HepG2 (cell line): ENCODE data around the gene NME4. TPM values are rescaled to one million over a fixed set of nuclear protein-coding genes. Genes with fewer than 3 reads are reported as not detected.

Source experiments
- CAMTA2 ChIP-seq: sonication (generic); formaldehyde crosslinking; IDR thresholded peaks from 2 replicates; pipeline ENCODE4 v1.4.0; 2020; ENCODE audit warnings: mild to moderate bottlenecking, missing genetic modification reagents, borderline replicate concordance
- HNRNPUL1 ChIP-seq: fragments of 200-400 bp; formaldehyde crosslinking; IDR thresholded peaks from 2 replicates; pipeline ENCODE4 v1.6.1; 2017; ENCODE audit warnings: low read depth, mild to moderate bottlenecking, low read length, moderate library complexity
- IKZF4 ChIP-seq: sonication (generic); formaldehyde crosslinking; IDR thresholded peaks from 2 replicates; pipeline ENCODE4 v1.5.1; 2020; ENCODE audit warnings: borderline replicate concordance, mild to moderate bottlenecking, low read depth, missing genetic modification reagents; ENCODE audit errors: not compliant biosample characterization
- IRF2 ChIP-seq: IDR thresholded peaks from 2 replicates; pipeline ENCODE4 v1.6.1; 2018; ENCODE audit warnings: missing genetic modification reagents, missing compliant biosample characterization
- KLF11 ChIP-seq: IDR thresholded peaks from 2 replicates; pipeline ENCODE4 v1.6.1; 2016; ENCODE audit warnings: missing compliant biosample characterization
- MZF1 ChIP-seq: sonication (generic); formaldehyde crosslinking; IDR thresholded peaks from 2 replicates; pipeline ENCODE4 v1.8.1; 2023; ENCODE audit warnings: mild to moderate bottlenecking, missing genetic modification reagents, borderline replicate concordance
- SP2 ChIP-seq: sonication (generic); formaldehyde crosslinking; IDR thresholded peaks from 2 replicates; pipeline ENCODE4 v1.5.1; 2020; ENCODE audit warnings: mild to moderate bottlenecking, missing genetic modification reagents
- ZNF207 ChIP-seq: fragments of 450-650 bp; IDR thresholded peaks from 2 replicates; pipeline ENCODE4 v1.6.1; 2016; ENCODE audit warnings: antibody characterized with exemption, borderline replicate concordance
- ZNF253 ChIP-seq: sonication (generic); formaldehyde crosslinking; IDR thresholded peaks from 2 replicates; pipeline ENCODE4 v1.8.0; 2022; ENCODE audit warnings: mild to moderate bottlenecking, missing genetic modification reagents, borderline replicate concordance
- ZNF354B ChIP-seq: sonication (generic); formaldehyde crosslinking; IDR thresholded peaks from 2 replicates; pipeline ENCODE4 v1.8.0; 2022; ENCODE audit warnings: mild to moderate bottlenecking, missing genetic modification reagents
- ZNF598 ChIP-seq: sonication (generic); formaldehyde crosslinking; IDR thresholded peaks from 2 replicates; pipeline ENCODE4 v1.5.1; 2020; ENCODE audit warnings: mild to moderate bottlenecking, missing genetic modification reagents, borderline replicate concordance
- ZSCAN31 ChIP-seq: sonication (generic); formaldehyde crosslinking; IDR thresholded peaks from 2 replicates; pipeline ENCODE4 v1.5.0; 2020; ENCODE audit warnings: low read depth, mild to moderate bottlenecking, missing genetic modification reagents
- polyA plus RNA-seq, 8 experiments: library from polyadenylated mRNA; depleted of rRNA in 3 of 8; stranded (reverse) in 7 of 8; unstranded in 1 of 8; fragments of >200 nt; fragmentation: Illumina TruSeq in 4 of 8; extraction: Trizol in 4 of 8; gene quantifications; 2 replicates each; pipeline versions ENCODE4 v1.2.1 to v1.2.3, GENCODE V29; 2011 to 2016; ENCODE audit warnings: low read depth in 4 of 8, missing spikeins in 1 of 8, mixed read lengths in 1 of 8; ENCODE audit not compliant: insufficient read depth in 1 of 8
- total RNA-seq, 5 experiments: library from RNA; depleted of rRNA; stranded (reverse); fragments of >200 nt; fragmentation: Illumina TruSeq; extraction: Trizol; gene quantifications; 2 replicates each; pipeline ENCODE4 v1.2.3, GENCODE V29; 2016; ENCODE audit warnings: low read depth in 1 of 5
- TF ChIP-seq, protein P1 (sequence below): IDR thresholded peaks from 2 replicates; pipeline ENCODE4 v1.6.1; 2016
- TF ChIP-seq, protein P2 (sequence below): IDR thresholded peaks from 2 replicates; pipeline ENCODE4 v1.6.1; 2016; ENCODE audit warnings: low read depth, control low read depth
- TF ChIP-seq, protein P3 (sequence below): conservative IDR thresholded peaks from 2 replicates; pipeline ENCODE4 v1.6.1; 2018; ENCODE audit warnings: missing genetic modification reagents
- TF ChIP-seq, protein P4 (sequence below): IDR thresholded peaks from 2 replicates; pipeline ENCODE4 v1.6.1; 2016; ENCODE audit warnings: mild to moderate bottlenecking
- TF ChIP-seq, protein P5 (sequence below): sonication (generic); formaldehyde crosslinking; IDR thresholded peaks from 2 replicates; pipeline ENCODE4 v1.4.0; 2020; ENCODE audit warnings: missing genetic modification reagents, borderline replicate concordance
- TF ChIP-seq, protein P6 (sequence below): sonication (generic); formaldehyde crosslinking; IDR thresholded peaks from 2 replicates; pipeline ENCODE4 v1.4.0; 2020; ENCODE audit warnings: missing genetic modification reagents; ENCODE audit errors: not compliant biosample characterization

Gene NME4
- total and polyA plus RNA-seq, 2 of the 13 experiments (the other 11 are each of a cell fraction or from before 2014, with no cell fraction given), result 121 to 263 TPM

DNA sequence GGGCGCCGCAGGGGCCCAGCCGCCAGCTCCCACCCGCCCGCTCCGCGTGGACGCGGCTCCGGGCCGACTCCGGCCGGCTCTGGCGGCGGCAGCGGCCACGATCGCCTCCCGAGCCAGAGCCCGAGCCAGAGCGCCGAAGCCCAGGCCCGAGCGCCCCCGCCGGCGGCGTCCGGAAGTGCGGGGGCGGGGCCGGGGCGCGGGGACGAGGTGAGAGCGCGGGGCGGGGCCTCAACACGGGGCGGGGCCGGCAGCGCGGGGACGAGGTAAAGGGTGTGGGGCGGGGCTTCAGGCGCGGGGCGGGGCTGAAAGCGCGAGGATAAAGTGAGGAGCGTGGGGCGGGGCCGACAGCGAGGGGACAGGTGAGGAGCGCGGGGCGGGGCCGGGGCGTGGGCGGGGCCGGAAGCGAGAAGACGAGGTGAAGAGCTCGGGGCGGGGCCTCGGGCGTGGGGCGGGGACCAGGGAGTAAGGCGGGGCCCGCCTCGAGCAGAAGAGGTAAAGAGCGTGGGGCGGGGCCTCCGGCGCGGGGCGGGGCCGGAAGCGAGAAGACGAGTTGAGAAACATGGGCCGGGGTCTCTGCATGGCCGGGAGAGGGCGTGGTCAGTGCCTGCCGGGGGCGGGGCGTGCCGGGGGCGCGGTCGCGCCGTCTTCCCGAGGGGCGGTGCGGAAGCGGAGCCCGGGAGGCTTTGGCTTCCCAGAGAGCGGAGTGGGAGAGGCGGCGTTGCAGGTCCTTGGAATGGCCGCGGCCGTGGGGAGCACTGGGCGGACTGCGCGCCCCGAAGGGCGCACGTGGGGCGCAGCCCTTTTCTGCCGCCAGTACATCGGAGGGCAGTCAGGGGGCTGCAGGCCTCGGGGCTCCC is 44.2 kb upstream of the NME4 start, which contains the start of gene AXIN1 (continued):
- no peak for TF ChIP-seq MZF1 (CRISPR knock-in tag)
- TF ChIP-seq, protein P1, sequence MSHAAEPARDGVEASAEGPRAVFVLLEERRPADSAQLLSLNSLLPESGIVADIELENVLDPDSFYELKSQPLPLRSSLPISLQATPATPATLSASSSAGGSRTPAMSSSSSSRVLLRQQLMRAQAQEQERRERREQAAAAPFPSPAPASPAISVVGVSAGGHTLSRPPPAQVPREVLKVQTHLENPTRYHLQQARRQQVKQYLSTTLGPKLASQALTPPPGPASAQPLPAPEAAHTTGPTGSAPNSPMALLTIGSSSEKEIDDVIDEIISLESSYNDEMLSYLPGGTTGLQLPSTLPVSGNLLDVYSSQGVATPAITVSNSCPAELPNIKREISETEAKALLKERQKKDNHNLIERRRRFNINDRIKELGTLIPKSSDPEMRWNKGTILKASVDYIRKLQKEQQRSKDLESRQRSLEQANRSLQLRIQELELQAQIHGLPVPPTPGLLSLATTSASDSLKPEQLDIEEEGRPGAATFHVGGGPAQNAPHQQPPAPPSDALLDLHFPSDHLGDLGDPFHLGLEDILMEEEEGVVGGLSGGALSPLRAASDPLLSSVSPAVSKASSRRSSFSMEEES (CRISPR knock-in tag), result 0 out of 2 replicates have a peak, but pooled peaks have one; percentile 12
- TF ChIP-seq IKZF4 (CRISPR knock-in tag), result no peak
- TF ChIP-seq, protein P2, sequence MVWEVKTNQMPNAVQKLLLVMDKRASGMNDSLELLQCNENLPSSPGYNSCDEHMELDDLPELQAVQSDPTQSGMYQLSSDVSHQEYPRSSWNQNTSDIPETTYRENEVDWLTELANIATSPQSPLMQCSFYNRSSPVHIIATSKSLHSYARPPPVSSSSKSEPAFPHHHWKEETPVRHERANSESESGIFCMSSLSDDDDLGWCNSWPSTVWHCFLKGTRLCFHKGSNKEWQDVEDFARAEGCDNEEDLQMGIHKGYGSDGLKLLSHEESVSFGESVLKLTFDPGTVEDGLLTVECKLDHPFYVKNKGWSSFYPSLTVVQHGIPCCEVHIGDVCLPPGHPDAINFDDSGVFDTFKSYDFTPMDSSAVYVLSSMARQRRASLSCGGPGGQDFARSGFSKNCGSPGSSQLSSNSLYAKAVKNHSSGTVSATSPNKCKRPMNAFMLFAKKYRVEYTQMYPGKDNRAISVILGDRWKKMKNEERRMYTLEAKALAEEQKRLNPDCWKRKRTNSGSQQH (CRISPR knock-in tag), result 0 out of 2 replicates have a peak, but pooled peaks have one; percentile 23
- TF ChIP-seq, protein P3, sequence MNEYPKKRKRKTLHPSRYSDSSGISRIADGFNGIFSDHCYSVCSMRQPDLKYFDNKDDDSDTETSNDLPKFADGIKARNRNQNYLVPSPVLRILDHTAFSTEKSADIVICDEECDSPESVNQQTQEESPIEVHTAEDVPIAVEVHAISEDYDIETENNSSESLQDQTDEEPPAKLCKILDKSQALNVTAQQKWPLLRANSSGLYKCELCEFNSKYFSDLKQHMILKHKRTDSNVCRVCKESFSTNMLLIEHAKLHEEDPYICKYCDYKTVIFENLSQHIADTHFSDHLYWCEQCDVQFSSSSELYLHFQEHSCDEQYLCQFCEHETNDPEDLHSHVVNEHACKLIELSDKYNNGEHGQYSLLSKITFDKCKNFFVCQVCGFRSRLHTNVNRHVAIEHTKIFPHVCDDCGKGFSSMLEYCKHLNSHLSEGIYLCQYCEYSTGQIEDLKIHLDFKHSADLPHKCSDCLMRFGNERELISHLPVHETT (CRISPR knock-in tag), result no peak
- TF ChIP-seq ZNF207, result no peak
- TF ChIP-seq, protein P4, sequence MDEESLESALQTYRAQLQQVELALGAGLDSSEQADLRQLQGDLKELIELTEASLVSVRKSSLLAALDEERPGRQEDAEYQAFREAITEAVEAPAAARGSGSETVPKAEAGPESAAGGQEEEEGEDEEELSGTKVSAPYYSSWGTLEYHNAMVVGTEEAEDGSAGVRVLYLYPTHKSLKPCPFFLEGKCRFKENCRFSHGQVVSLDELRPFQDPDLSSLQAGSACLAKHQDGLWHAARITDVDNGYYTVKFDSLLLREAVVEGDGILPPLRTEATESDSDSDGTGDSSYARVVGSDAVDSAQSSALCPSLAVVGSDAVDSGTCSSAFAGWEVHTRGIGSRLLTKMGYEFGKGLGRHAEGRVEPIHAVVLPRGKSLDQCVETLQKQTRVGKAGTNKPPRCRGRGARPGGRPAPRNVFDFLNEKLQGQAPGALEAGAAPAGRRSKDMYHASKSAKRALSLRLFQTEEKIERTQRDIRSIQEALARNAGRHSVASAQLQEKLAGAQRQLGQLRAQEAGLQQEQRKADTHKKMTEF (CRISPR knock-in tag), result peak; percentile 47; the same call in 1 of the 2 replicates
- TF ChIP-seq SP2, result no peak
- TF ChIP-seq, protein P5, sequence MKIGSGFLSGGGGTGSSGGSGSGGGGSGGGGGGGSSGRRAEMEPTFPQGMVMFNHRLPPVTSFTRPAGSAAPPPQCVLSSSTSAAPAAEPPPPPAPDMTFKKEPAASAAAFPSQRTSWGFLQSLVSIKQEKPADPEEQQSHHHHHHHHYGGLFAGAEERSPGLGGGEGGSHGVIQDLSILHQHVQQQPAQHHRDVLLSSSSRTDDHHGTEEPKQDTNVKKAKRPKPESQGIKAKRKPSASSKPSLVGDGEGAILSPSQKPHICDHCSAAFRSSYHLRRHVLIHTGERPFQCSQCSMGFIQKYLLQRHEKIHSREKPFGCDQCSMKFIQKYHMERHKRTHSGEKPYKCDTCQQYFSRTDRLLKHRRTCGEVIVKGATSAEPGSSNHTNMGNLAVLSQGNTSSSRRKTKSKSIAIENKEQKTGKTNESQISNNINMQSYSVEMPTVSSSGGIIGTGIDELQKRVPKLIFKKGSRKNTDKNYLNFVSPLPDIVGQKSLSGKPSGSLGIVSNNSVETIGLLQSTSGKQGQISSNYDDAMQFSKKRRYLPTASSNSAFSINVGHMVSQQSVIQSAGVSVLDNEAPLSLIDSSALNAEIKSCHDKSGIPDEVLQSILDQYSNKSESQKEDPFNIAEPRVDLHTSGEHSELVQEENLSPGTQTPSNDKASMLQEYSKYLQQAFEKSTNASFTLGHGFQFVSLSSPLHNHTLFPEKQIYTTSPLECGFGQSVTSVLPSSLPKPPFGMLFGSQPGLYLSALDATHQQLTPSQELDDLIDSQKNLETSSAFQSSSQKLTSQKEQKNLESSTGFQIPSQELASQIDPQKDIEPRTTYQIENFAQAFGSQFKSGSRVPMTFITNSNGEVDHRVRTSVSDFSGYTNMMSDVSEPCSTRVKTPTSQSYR (CRISPR knock-in tag), result no peak
- no peak for TF ChIP-seq KLF11 (CRISPR knock-in tag)
- no peak for TF ChIP-seq IRF2 (CRISPR knock-in tag)
- TF ChIP-seq ZNF354B (CRISPR knock-in tag), result no peak
- TF ChIP-seq HNRNPUL1, result no peak
- TF ChIP-seq, protein P6, sequence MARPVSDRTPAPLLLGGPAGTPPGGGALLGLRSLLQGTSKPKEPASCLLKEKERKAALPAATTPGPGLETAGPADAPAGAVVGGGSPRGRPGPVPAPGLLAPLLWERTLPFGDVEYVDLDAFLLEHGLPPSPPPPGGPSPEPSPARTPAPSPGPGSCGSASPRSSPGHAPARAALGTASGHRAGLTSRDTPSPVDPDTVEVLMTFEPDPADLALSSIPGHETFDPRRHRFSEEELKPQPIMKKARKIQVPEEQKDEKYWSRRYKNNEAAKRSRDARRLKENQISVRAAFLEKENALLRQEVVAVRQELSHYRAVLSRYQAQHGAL, result no peak
- TF ChIP-seq ZNF253 (CRISPR knock-in tag), result no peak
- TF ChIP-seq ZNF598 (CRISPR knock-in tag), result no peak
- TF ChIP-seq ZSCAN31, result no peak
- 0 out of 2 replicates have a peak, but pooled peaks have one; percentile 58 for TF ChIP-seq CAMTA2
